AG08395 (cell line): ENCODE results near the gene MCF2L.

Experiments
- DNase-seq: peaks from one replicate; pipeline ENCODE4 v3.0.0; 2012; ENCODE audit warnings: mixed read lengths, low spot score

MCF2L gene

GRCh38 chr13:112979406-112979902 lies 10.4 kb downstream of the MCF2L start:
- no peak for DNase-seq

- DNase-seq: no peak
These were observed 11.4 kb downstream of the MCF2L start for GRCh38 chr13:112980434-112980833.

- DNase-seq: no peak
These were observed 12.4 kb downstream of the MCF2L start for GRCh38 chr13:112981451-112981850.

GRCh38 chr13:112982281-112983041 lies 13.4 kb downstream of the MCF2L start:
- no peak for DNase-seq

GRCh38 chr13:112983042-112983305 lies 14.0 kb downstream of the MCF2L start:
- DNase-seq: no peak

- no peak for DNase-seq
These were observed 14.6 kb downstream of the MCF2L start for GRCh38 chr13:112983428-112984196.

GRCh38 chr13:112984501-112984900 lies 15.5 kb downstream of the MCF2L start:
- DNase-seq: no peak

GRCh38 chr13:112984954-112985802 lies 16.2 kb downstream of the MCF2L start:
- no peak for DNase-seq

- no peak for DNase-seq
These were observed 16.9 kb downstream of the MCF2L start for GRCh38 chr13:112985803-112986408.

- no peak for DNase-seq
These were observed 17.5 kb downstream of the MCF2L start for GRCh38 chr13:112986470-112986869.

GRCh38 chr13:112986946-112987681 lies 18.1 kb downstream of the MCF2L start:
- DNase-seq: no peak

- no peak for DNase-seq
These were observed 18.6 kb downstream of the MCF2L start for GRCh38 chr13:112987682-112988024.

GRCh38 chr13:112990783-112991182 lies 21.8 kb downstream of the MCF2L start:
- DNase-seq: no peak

- no peak for DNase-seq
These were observed 22.6 kb downstream of the MCF2L start for GRCh38 chr13:112991609-112992008.

GRCh38 chr13:112992931-112993680 lies 24.1 kb downstream of the MCF2L start:
- no peak for DNase-seq

GRCh38 chr13:112994084-112994780 lies 25.2 kb downstream of the MCF2L start:
- DNase-seq: no peak

GRCh38 chr13:112994781-112995355 lies 25.9 kb downstream of the MCF2L start:
- no peak for DNase-seq

GRCh38 chr13:112995395-112996191 lies 26.6 kb downstream of the MCF2L start:
- DNase-seq: no peak

GRCh38 chr13:112996671-112997091 lies 27.7 kb downstream of the MCF2L start:
- DNase-seq: no peak
